Activated CD8-positive, alpha-beta T cell treated with anti-CD3 and anti-CD28 coated beads, Interleukin-2, amount 10 ng/mL, durations not matched to agents 7 days and 5 days (primary cell): ENCODE measurements around the gene PATJ. TPM values are rescaled to one million over a fixed set of nuclear protein-coding genes. Genes with fewer than 3 reads are reported as not detected.
"Not testable (repeated sequence)": the region's sequence is repeated elsewhere in the genome, so short reads cannot be mapped to it uniquely, and the experiment has no call there.

Source experiments
- ATAC-seq: fragments of 150-1000 bp; cut with Tn5 transposase; one replicate; pipeline ENCODE4 v1.10.0; 2021; ENCODE audit warnings: moderate library complexity
- CTCF ChIA-PET: fragments of 350-600 bp; sonication (Branson Sonifier 250); formaldehyde crosslinking; loops from one replicate; lab custom pipeline; 2021; ENCODE audit warnings: antibody characterized with exemption; lab: Charles Lee
- POLR2A ChIA-PET: fragments of 350-600 bp; sonication (Branson Sonifier 250); formaldehyde crosslinking; loops from one replicate; lab custom pipeline; 2021; ENCODE audit warnings: antibody characterized with exemption; lab: Charles Lee
- DNase-seq: peaks from one replicate; pipeline ENCODE4 v3.0.0-alpha.2; 2020
- H3K27ac Mint-ChIP-seq: one replicate; pipeline ENCODE4 v1.8.0; 2021; ENCODE audit warnings: mild to moderate bottlenecking, mixed read lengths
- H3K27me3 Mint-ChIP-seq: one replicate; pipeline ENCODE4 v1.8.0; 2021; ENCODE audit warnings: low read depth, mixed read lengths
- H3K36me3 Mint-ChIP-seq: one replicate; pipeline ENCODE4 v1.8.0; 2021; ENCODE audit warnings: low read depth, mixed read lengths
- H3K4me1 Mint-ChIP-seq: one replicate; pipeline ENCODE4 v1.8.0; 2021; ENCODE audit warnings: low read depth, mixed read lengths
- H3K4me3 Mint-ChIP-seq: one replicate; pipeline ENCODE4 v1.8.0; 2021; ENCODE audit warnings: mild to moderate bottlenecking, mixed read lengths
- H3K9me3 Mint-ChIP-seq: one replicate; pipeline ENCODE4 v1.8.0; 2022; ENCODE audit warnings: mixed read lengths; ENCODE audit not compliant: insufficient read depth
- total RNA-seq, 2 experiments: library from RNA; stranded (reverse); gene quantifications; one replicate each; pipeline ENCODE4 v1.2.3, GENCODE V29; 2021

Gene PATJ
- total RNA-seq, 2 experiments from 2014 or later, result 8.8 to 10.9 TPM

GRCh38 chr1:61724813-61725694, 17.2 kb upstream of the PATJ start, which contains the start of gene TM2D1:
Gene TM2D1 (minus strand): TSS chr1:61725141. CDS start chr1:61725120, 21 bp downstream.
- Mint-ChIP-seq H3K36me3 (peaks cover 25% of the 10 kb centered on the region), H3K27me3 (no peaks in the 10 kb centered on the region), H3K4me1 (peaks cover 19% of the 10 kb centered on the region), H3K27ac (peak within 1 kb of the TSS; percentile 98), H3K4me3 (peak within 1 kb of the TSS; percentile 95), H3K9me3 (no peaks in the 10 kb centered on the region)
- ChIA-PET POLR2A (interaction anchor here (0.5 to 1.0 kb wide), 10 partner anchors 10 to 644 kb away, joined by 3 to 7 read pairs (median 4); no protein-coding TSS in a partner anchor), CTCF (interaction anchor here (0.7 kb wide), 1 partner anchor 1832 kb away, joined by 3 read pairs; no protein-coding TSS in a partner anchor)
- DNase-seq (peak; percentile 93), ATAC-seq (peak; percentile 97)

GRCh38 chr1:61727544-61727943, 14.7 kb upstream of the PATJ start:
- Mint-ChIP-seq H3K4me1 (peaks cover 16% of the 10 kb centered on the region), H3K4me3 (no peak overlapping the region), H3K27ac (no peak overlapping the region), H3K9me3 (no peaks in the 10 kb centered on the region), H3K36me3 (peaks cover 16% of the 10 kb centered on the region), H3K27me3 (no peaks in the 10 kb centered on the region)
- DNase-seq (no peak), ATAC-seq (no peak)
- ChIA-PET POLR2A (interaction anchor here (0.7 kb wide), 1 partner anchor 49 kb away, joined by 4 read pairs; no protein-coding TSS in a partner anchor), CTCF (interaction anchor here (0.7 kb wide), 1 partner anchor 171 kb away, joined by 3 read pairs; no protein-coding TSS in a partner anchor)

- POLR2A ChIA-PET, H3K4me1 Mint-ChIP-seq, ATAC-seq, DNase-seq, CTCF ChIA-PET, H3K4me3 Mint-ChIP-seq, H3K36me3 Mint-ChIP-seq, H3K27ac Mint-ChIP-seq, H3K27me3 Mint-ChIP-seq, H3K9me3 Mint-ChIP-seq: not testable (repeated sequence)
Observed at GRCh38 chr1:61730679-61731078, 11.6 kb upstream of the PATJ start.

- Mint-ChIP-seq H3K4me1 (peaks cover 3% of the 10 kb centered on the region), H3K36me3 (no peaks in the 10 kb centered on the region), H3K4me3 (no peak overlapping the region), H3K9me3 (no peaks in the 10 kb centered on the region), H3K27me3 (no peaks in the 10 kb centered on the region), H3K27ac (no peak overlapping the region)
- ChIA-PET CTCF (no interaction called here), POLR2A (no interaction called here)
- DNase-seq (no peak), ATAC-seq (no peak)
Observed at GRCh38 chr1:61732726-61733125, 9.6 kb upstream of the PATJ start.

GRCh38 chr1:61740751-61741700, 1.3 kb upstream of the PATJ start:
- H3K4me1 Mint-ChIP-seq, result peaks cover 19% of the 10 kb centered on the region
- DNase-seq (no peak), ATAC-seq (no peak)
- H3K4me3 Mint-ChIP-seq, result peak overlapping the region; percentile 93
- ChIA-PET CTCF (no interaction called here), POLR2A (interaction anchor here (1.0 kb wide), 1 partner anchor 110 kb away, joined by 3 read pairs; no protein-coding TSS in a partner anchor)
- H3K9me3 Mint-ChIP-seq, result no peaks in the 10 kb centered on the region
- H3K27me3 Mint-ChIP-seq, result no peaks in the 10 kb centered on the region
- peak overlapping the region; percentile 89 for H3K27ac Mint-ChIP-seq
- peaks cover 1% of the 10 kb centered on the region for H3K36me3 Mint-ChIP-seq

- H3K4me3 Mint-ChIP-seq, result peak overlapping the region; percentile 63
- no peaks in the 10 kb centered on the region for H3K9me3 Mint-ChIP-seq
- CTCF ChIA-PET, result no interaction called here
- peaks cover 22% of the 10 kb centered on the region for H3K4me1 Mint-ChIP-seq
- DNase-seq (no peak), ATAC-seq (peak; percentile 82)
- no peak overlapping the region for H3K27ac Mint-ChIP-seq
- peaks cover 3% of the 10 kb centered on the region for H3K36me3 Mint-ChIP-seq
- POLR2A ChIA-PET, result no interaction called here
- no peaks in the 10 kb centered on the region for H3K27me3 Mint-ChIP-seq
Observed at GRCh38 chr1:61742620-61743430, 545 bp downstream of the PATJ start.

GRCh38 chr1:61743431-61743705, 1.1 kb downstream of the PATJ start:
- ChIA-PET POLR2A (interaction anchor here (0.9 kb wide), 1 partner anchor 666 kb away, joined by 4 read pairs; no protein-coding TSS in a partner anchor), CTCF (no interaction called here)
- no peaks in the 10 kb centered on the region for H3K9me3 Mint-ChIP-seq
- H3K27ac Mint-ChIP-seq, result no peak overlapping the region
- H3K4me1 Mint-ChIP-seq, result peaks cover 22% of the 10 kb centered on the region
- peak overlapping the region; percentile 63 for H3K4me3 Mint-ChIP-seq
- H3K36me3 Mint-ChIP-seq, result peaks cover 3% of the 10 kb centered on the region
- DNase-seq (no peak), ATAC-seq (no peak)
- H3K27me3 Mint-ChIP-seq, result no peaks in the 10 kb centered on the region

GRCh38 chr1:61743716-61744580, 1.7 kb downstream of the PATJ start:
- ChIA-PET CTCF (no interaction called here), POLR2A (interaction anchor here (0.9 to 1.0 kb wide), 2 partner anchors 20 to 667 kb away, joined by 3 to 4 read pairs; no protein-coding TSS in a partner anchor)
- H3K36me3 Mint-ChIP-seq, result peaks cover 3% of the 10 kb centered on the region
- no peaks in the 10 kb centered on the region for H3K9me3 Mint-ChIP-seq
- no peak for ATAC-seq
- H3K4me3 Mint-ChIP-seq, result peak overlapping the region; percentile 63
- H3K27ac Mint-ChIP-seq, result peak overlapping the region; percentile 41
- peaks cover 22% of the 10 kb centered on the region for H3K4me1 Mint-ChIP-seq
- no peak for DNase-seq
- no peaks in the 10 kb centered on the region for H3K27me3 Mint-ChIP-seq

- H3K36me3 Mint-ChIP-seq, result peaks cover 3% of the 10 kb centered on the region
- no peak overlapping the region for H3K4me3 Mint-ChIP-seq
- DNase-seq, result no peak
- ChIA-PET CTCF (no interaction called here), POLR2A (no interaction called here)
- H3K27ac Mint-ChIP-seq, result no peak overlapping the region
- ATAC-seq, result no peak
- no peaks in the 10 kb centered on the region for H3K9me3 Mint-ChIP-seq
- H3K4me1 Mint-ChIP-seq, result peaks cover 10% of the 10 kb centered on the region
- H3K27me3 Mint-ChIP-seq, result no peaks in the 10 kb centered on the region
Observed at GRCh38 chr1:61746813-61747212, 4.5 kb downstream of the PATJ start.

- no peak overlapping the region for H3K27ac Mint-ChIP-seq
- ATAC-seq, result no peak
- DNase-seq, result no peak
- H3K4me1 Mint-ChIP-seq, result peaks cover 6% of the 10 kb centered on the region
- peaks cover 2% of the 10 kb centered on the region for H3K36me3 Mint-ChIP-seq
- ChIA-PET CTCF (no interaction called here), POLR2A (no interaction called here)
- H3K27me3 Mint-ChIP-seq, result no peaks in the 10 kb centered on the region
- H3K4me3 Mint-ChIP-seq, result no peak overlapping the region
- no peaks in the 10 kb centered on the region for H3K9me3 Mint-ChIP-seq
Observed at GRCh38 chr1:61748566-61748965, 6.3 kb downstream of the PATJ start.
